ENCODE measurements around the gene PRPH. TPM values are rescaled to one million over a fixed set of nuclear protein-coding genes. Genes with fewer than 3 reads are reported as not detected.
A peak's percentile ranks its signal among the peaks of the same experiment; 100 is the strongest.

PRPH gene
- total and polyA plus RNA-seq, 2 donors (not counting 1 experiment from before 2014, with no cell fraction given): not detected

DNA sequence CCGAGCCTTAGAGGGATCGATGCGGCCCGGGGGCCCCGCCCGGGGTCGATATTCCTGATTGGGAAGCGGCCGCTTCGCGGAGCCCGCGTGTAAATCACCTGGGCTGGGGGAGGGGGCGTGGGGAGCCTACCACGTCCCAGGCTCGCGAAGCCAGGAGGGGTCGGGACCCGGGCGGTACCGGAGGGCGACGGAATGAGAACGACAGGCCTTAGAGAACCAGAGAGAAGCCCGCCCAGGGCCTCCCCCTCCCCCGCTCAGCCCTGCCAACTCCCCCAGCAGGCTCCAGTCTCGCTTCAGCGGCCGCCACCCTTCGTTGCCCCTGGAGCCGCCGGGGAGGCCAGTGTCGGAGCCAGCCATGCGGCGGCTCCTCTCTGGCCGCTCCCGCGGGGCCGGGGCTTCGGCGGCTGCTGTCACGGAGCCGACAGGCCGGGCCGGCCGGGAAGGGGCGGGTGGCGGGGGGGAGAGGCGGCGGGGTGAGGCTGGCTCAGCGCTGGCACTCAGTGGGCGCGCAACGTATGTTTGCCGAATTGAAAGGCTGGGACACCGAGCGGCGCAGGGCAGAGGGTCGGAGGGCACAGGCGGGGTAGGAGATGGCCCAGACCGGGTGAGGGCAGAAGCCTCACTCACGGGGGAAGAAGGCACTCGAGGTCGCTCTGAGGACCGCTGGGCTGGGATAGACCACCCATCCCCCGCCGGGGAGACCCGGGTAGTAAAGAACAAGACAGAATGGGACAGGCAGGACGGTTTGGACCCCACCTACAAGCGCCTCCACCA, 50.3 kb downstream of the PRPH start:
- peaks cover 24% of the 10 kb centered on the region for H4K20me1 ChIP-seq (ENCODE audit: control insufficient read depth, insufficient read depth, low read length, poor library complexity, severe bottlenecking)

More for the DNA sequence above, 50.3 kb downstream of the PRPH start:
- DNase-seq: peak; percentile 64
- no peak overlapping the region for H3K27ac ChIP-seq (ENCODE audit: low read length in 2 of 2)
- H3K4me3 Mint-ChIP-seq: peak overlapping the region; percentile 90
- peaks cover 65 to 67% of the 10 kb centered on the region in 2 donors for H3K4me1 ChIP-seq (ENCODE audit: control insufficient read depth in 2 of 2, insufficient read depth in 2 of 2, low read length in 2 of 2)
- H3K9me3 Mint-ChIP-seq (ENCODE audit: insufficient read depth): no peaks in the 10 kb centered on the region
- CTCF ChIA-PET: interaction anchor here (5.3 to 22.4 kb wide), 4 partner anchors 10 to 169 kb away, joined by 77 to 729 read pairs (median 117); partner anchors contain the start of gene C1QL4
- intact Hi-C loops (cut with micrococcal nuclease): loop anchor here (10.0 kb wide), 2 partner anchors 250 to 500 kb away; partner anchors contain the start of genes BCDIN3D and DHH
- no peak overlapping the region for H2AFZ ChIP-seq (ENCODE audit: insufficient read depth, low read depth, low read length, poor library complexity, severe bottlenecking)
- no peak overlapping the region for H3K27ac Mint-ChIP-seq
- peaks cover 60% of the 10 kb centered on the region for H3K4me1 Mint-ChIP-seq
- no peaks in the 10 kb centered on the region for H3K36me3 ChIP-seq (replicated peaks in 1 of 2; ENCODE audit: control extremely low read depth in 1 of 2, control insufficient read depth in 1 of 2, extremely low read depth in 1 of 2, insufficient read depth in 2 of 2, low read length in 1 of 2)
- H3K9ac ChIP-seq (ENCODE audit: low read length): peak overlapping the region; percentile 39
- peak overlapping the region; percentile 80 for H3K4me2 ChIP-seq (replicated peaks; ENCODE audit: low read depth, low read length, poor library complexity, severe bottlenecking)
- POLR2A ChIA-PET: interaction anchor here (1.5 kb wide), 1 partner anchor 22 kb away, joined by 8 read pairs; the partner anchor contains the start of gene SPATS2
- peak overlapping the region in 4 of 5 experiments; percentile 16 to 61 (median 38) for H3K4me3 ChIP-seq (ENCODE audit: control extremely low read depth in 1 of 5, extremely low read depth in 1 of 5, insufficient read depth in 1 of 5, low read depth in 2 of 5, low read length in 4 of 5)
- H3K27me3 Mint-ChIP-seq: peaks cover 41% of the 10 kb centered on the region
- no peaks in the 10 kb centered on the region for H3K79me2 ChIP-seq (ENCODE audit: control insufficient read depth, insufficient read depth, low read length)
- H3K27me3 ChIP-seq (replicated peaks in 1 of 4; ENCODE audit: control extremely low read depth in 1 of 4, control insufficient read depth in 3 of 4, insufficient read depth in 4 of 4, low read length in 3 of 4): peaks cover 0 to 91% (median 59%) of the 10 kb centered on the region in 4 experiments
- TF ChIP-seq, protein P1, sequence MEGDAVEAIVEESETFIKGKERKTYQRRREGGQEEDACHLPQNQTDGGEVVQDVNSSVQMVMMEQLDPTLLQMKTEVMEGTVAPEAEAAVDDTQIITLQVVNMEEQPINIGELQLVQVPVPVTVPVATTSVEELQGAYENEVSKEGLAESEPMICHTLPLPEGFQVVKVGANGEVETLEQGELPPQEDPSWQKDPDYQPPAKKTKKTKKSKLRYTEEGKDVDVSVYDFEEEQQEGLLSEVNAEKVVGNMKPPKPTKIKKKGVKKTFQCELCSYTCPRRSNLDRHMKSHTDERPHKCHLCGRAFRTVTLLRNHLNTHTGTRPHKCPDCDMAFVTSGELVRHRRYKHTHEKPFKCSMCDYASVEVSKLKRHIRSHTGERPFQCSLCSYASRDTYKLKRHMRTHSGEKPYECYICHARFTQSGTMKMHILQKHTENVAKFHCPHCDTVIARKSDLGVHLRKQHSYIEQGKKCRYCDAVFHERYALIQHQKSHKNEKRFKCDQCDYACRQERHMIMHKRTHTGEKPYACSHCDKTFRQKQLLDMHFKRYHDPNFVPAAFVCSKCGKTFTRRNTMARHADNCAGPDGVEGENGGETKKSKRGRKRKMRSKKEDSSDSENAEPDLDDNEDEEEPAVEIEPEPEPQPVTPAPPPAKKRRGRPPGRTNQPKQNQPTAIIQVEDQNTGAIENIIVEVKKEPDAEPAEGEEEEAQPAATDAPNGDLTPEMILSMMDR (IDR thresholded peaks at IDR 0.05): no peak
- peak; percentile 44 for TF ChIP-seq EZH2 (IDR thresholded peaks at IDR 0.05; ENCODE audit: borderline replicate concordance, insufficient read depth, low read depth, low read length, poor library complexity, severe bottlenecking)
- ATAC-seq (ENCODE audit: low read depth): peak; percentile 40
- H3K9me3 ChIP-seq (ENCODE audit: control extremely low read depth in 1 of 3, control insufficient read depth in 2 of 3, insufficient read depth in 1 of 3, low read length in 2 of 3): peaks cover 0 to 35% (median 0%) of the 10 kb centered on the region in 3 donors
- WGBS (ENCODE audit: insufficient coverage): 2% methylated on average over 53 of the region's 70 CpGs
